Measurements from ENCODE around the gene RAB11FIP4.

The RAB11FIP4 gene

GRCh38 chr17:31515267-31515666 lies 123.8 kb downstream of the RAB11FIP4 start:
- H3K27ac ChIP-seq (ENCODE audit: low read depth, low read length): no peak overlapping the region
- no peaks in the 10 kb centered on the region for H3K27me3 ChIP-seq (ENCODE audit: low read length)
- H3K79me2 ChIP-seq (ENCODE audit: insufficient read depth, low read length): no peaks in the 10 kb centered on the region
- H2AFZ ChIP-seq (ENCODE audit: low read depth, low read length, severe bottlenecking): no peak overlapping the region
- TF ChIP-seq EZH2phosphoT487 (conservative IDR thresholded peaks at IDR 0.05; ENCODE audit: low read length): no peak
- TF ChIP-seq, protein P1, sequence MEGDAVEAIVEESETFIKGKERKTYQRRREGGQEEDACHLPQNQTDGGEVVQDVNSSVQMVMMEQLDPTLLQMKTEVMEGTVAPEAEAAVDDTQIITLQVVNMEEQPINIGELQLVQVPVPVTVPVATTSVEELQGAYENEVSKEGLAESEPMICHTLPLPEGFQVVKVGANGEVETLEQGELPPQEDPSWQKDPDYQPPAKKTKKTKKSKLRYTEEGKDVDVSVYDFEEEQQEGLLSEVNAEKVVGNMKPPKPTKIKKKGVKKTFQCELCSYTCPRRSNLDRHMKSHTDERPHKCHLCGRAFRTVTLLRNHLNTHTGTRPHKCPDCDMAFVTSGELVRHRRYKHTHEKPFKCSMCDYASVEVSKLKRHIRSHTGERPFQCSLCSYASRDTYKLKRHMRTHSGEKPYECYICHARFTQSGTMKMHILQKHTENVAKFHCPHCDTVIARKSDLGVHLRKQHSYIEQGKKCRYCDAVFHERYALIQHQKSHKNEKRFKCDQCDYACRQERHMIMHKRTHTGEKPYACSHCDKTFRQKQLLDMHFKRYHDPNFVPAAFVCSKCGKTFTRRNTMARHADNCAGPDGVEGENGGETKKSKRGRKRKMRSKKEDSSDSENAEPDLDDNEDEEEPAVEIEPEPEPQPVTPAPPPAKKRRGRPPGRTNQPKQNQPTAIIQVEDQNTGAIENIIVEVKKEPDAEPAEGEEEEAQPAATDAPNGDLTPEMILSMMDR (IDR thresholded peaks at IDR 0.05; ENCODE audit: insufficient read depth, low read length, poor library complexity, severe bottlenecking): no peak
- no peaks in the 10 kb centered on the region for H3K9me3 ChIP-seq (ENCODE audit: insufficient read depth, low read length)
- H3K9ac ChIP-seq (ENCODE audit: low read length): no peak overlapping the region
- H3K9me2 ChIP-seq (replicated peaks; ENCODE audit: insufficient read depth, low read length): no peaks in the 10 kb centered on the region
- no peak overlapping the region for H3K4me3 ChIP-seq (ENCODE audit: insufficient read depth, low read length, poor library complexity, severe bottlenecking)
- H3F3A ChIP-seq (ENCODE audit: insufficient read depth): no peaks in the 10 kb centered on the region
- no peaks in the 10 kb centered on the region for H3K36me3 ChIP-seq (ENCODE audit: low read length)
- H3K4me2 ChIP-seq (ENCODE audit: low read depth, low read length, poor library complexity, severe bottlenecking): no peak overlapping the region
- H4K20me1 ChIP-seq (ENCODE audit: low read depth, low read length): no peaks in the 10 kb centered on the region

DNA sequence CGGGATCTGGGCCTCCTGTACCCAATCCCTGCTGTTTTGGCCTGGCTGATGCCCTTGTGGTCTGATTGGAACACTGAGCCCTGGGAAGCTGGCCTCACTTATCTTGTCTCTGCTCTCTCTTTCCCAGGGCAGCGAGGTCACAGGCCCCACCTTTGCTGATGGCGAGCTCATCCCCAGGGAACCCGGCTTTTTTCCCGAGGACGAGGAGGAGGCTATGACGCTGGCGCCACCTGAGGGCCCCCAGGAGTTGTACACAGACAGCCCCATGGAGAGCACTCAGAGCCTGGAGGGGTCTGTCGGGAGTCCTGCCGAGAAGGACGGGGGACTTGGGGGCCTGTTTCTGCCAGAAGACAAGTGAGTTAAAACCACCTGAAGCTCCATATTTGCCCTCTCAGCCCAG lies 126.0 kb downstream of the RAB11FIP4 start:
- H3K4me2 ChIP-seq (ENCODE audit: low read depth, low read length, poor library complexity, severe bottlenecking): no peak overlapping the region
- H3F3A ChIP-seq (ENCODE audit: insufficient read depth): no peaks in the 10 kb centered on the region
- H3K9ac ChIP-seq (ENCODE audit: low read length): no peak overlapping the region
- no peak overlapping the region for H2AFZ ChIP-seq (ENCODE audit: low read depth, low read length, severe bottlenecking)
- no peak overlapping the region for H3K27ac ChIP-seq (ENCODE audit: low read depth, low read length)
- H3K9me2 ChIP-seq (replicated peaks; ENCODE audit: insufficient read depth, low read length): no peaks in the 10 kb centered on the region
- TF ChIP-seq, protein P1 (IDR thresholded peaks at IDR 0.05; ENCODE audit: insufficient read depth, low read length, poor library complexity, severe bottlenecking): no peak
- TF ChIP-seq EZH2phosphoT487 (conservative IDR thresholded peaks at IDR 0.05; ENCODE audit: low read length): no peak
- no peak overlapping the region for H3K4me3 ChIP-seq (ENCODE audit: insufficient read depth, low read length, poor library complexity, severe bottlenecking)
- H4K20me1 ChIP-seq (ENCODE audit: low read depth, low read length): no peaks in the 10 kb centered on the region
- no peaks in the 10 kb centered on the region for H3K27me3 ChIP-seq (ENCODE audit: low read length)
- H3K9me3 ChIP-seq (ENCODE audit: insufficient read depth, low read length): no peaks in the 10 kb centered on the region
- H3K79me2 ChIP-seq (ENCODE audit: insufficient read depth, low read length): no peaks in the 10 kb centered on the region
- no peaks in the 10 kb centered on the region for H3K36me3 ChIP-seq (ENCODE audit: low read length)

DNA sequence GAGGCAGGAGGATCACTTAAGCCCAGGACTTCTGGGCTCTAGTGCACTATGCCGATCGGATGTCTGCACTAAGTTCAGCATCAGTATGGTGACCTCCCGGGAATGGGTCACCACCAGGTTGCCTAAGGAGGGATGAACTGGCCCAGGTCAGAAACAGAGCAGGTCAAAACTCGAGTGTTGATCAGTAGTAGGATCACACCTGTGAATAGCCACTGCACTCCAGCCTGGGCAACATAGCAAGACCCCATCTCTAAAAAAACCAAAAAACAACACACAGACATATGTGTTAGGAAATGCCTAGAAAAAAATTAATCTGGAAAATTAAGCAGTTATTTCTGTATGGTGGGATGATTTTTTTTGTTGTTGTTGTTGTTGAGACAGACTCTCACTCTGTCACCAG lies 127.0 kb downstream of the RAB11FIP4 start:
- H3K4me2 ChIP-seq (ENCODE audit: low read depth, low read length, poor library complexity, severe bottlenecking): no peak overlapping the region
- H3K79me2 ChIP-seq (ENCODE audit: insufficient read depth, low read length): no peaks in the 10 kb centered on the region
- no peaks in the 10 kb centered on the region for H3K9me3 ChIP-seq (ENCODE audit: insufficient read depth, low read length)
- H3K9ac ChIP-seq (ENCODE audit: low read length): no peak overlapping the region
- H3F3A ChIP-seq (ENCODE audit: insufficient read depth): no peaks in the 10 kb centered on the region
- H3K4me3 ChIP-seq (ENCODE audit: insufficient read depth, low read length, poor library complexity, severe bottlenecking): no peak overlapping the region
- no peaks in the 10 kb centered on the region for H3K9me2 ChIP-seq (replicated peaks; ENCODE audit: insufficient read depth, low read length)
- TF ChIP-seq EZH2phosphoT487 (conservative IDR thresholded peaks at IDR 0.05; ENCODE audit: low read length): no peak
- TF ChIP-seq, protein P1 (IDR thresholded peaks at IDR 0.05; ENCODE audit: insufficient read depth, low read length, poor library complexity, severe bottlenecking): no peak
- H3K36me3 ChIP-seq (ENCODE audit: low read length): no peaks in the 10 kb centered on the region
- no peak overlapping the region for H3K27ac ChIP-seq (ENCODE audit: low read depth, low read length)
- no peaks in the 10 kb centered on the region for H4K20me1 ChIP-seq (ENCODE audit: low read depth, low read length)
- H2AFZ ChIP-seq (ENCODE audit: low read depth, low read length, severe bottlenecking): no peak overlapping the region
- no peaks in the 10 kb centered on the region for H3K27me3 ChIP-seq (ENCODE audit: low read length)
